ENCODE measurements around the gene UMOD. TPM values are rescaled to one million over a fixed set of nuclear protein-coding genes. Genes with fewer than 3 reads are reported as not detected.

Gene UMOD
- not detected in 2 replicates for total RNA-seq (2014; rRNA removed; shearing (Covaris generic))
- polyA plus RNA-seq (2014; cell fraction: nucleus; rRNA removed) = not detected in 2 replicates

DNA sequence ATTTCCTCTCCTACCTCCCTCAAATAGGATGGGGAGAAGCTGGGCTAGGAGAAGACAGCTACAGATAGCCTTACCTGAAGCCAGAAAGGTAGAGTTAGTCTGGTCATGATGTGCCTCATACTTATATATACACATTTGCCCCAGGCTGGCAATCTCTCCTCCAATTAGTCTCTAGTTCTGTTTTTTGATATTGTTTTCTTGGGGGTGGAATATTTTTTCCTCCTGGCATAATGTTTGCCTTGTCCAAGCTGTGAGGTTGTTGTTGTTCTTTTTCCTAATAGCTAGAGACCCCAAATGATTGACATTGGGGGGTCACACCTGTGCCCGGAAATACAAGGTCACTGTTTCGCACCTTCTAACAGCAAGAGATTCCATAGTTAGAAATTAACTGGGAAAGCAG lies at the start of gene UMOD:
UMOD (minus strand) TSS at position 101 of the 400 bp plus-strand sequence. CDS start 1,978 bp downstream, outside the sequence.
- no peak for DNase-seq (ENCODE audit: extremely low read depth, low read depth)

DNA sequence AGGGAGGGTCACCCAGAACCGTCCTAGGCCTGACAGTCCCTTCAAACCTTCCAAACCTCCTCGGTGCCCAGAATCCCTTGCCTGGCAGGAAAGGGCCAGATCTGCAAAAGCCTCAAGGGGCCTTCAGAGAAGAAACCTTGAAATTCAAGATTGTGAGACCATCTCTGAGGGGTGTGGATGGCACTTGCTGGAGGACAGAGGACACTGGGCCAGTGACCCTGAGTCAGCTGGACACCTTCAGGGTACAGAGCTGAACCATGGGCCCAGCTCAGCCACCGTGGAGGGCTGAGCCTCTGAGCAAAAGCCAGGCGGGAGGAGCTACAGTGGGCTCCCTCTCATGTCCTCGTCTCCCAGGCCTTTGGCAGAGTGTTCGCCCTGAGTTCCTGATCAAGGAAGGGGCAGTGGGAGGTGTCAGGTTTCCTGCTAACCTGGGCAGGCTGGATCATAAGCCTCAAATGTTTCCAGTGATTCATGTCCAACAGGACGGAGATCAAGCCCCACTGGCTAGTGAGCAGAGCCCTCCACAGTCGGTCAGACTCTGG lies 49.0 kb upstream of the UMOD start:
- DNase-seq (ENCODE audit: extremely low read depth, low read depth) = no peak

DNA sequence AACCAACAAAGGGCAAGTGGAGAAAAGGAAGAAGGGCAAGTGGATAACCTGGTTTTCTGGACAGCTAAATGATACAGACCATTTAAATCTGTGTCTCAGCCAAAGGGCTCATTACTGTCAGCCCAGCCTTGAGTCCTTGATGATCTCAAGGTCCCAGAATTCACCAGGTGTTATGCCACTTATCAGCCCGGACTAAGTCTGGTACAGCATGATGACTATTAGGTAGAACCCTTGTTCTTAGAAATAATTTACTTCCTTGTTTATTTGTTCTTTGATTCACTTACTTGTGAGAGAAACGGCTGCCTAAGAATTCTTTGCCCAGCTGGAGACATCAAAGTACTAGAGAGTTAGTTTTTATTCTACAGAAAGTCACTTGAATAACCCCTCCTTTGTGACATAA lies 48.6 kb upstream of the UMOD start:
- DNase-seq (ENCODE audit: extremely low read depth, low read depth) = no peak

DNA sequence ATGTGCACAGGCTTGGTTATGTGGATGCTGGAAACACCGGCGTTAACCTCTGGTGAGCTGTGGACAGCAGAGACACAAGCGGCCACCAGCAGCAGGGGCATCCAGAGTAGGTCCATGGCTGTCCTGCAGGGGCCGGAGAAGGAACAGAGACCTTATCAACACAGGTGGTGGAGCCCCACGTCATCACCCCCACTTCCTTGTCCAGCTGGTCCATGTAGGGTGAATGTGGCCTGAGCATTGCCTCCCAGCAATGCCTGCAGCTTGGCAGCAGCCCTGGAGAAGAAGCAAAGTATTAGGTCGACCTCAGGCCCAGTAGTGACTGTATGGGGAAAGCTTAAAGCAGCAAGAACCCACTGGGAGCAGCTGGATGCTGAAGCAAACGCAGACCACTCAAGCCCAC lies 46.7 kb upstream of the UMOD start:
- no peak for DNase-seq (ENCODE audit: extremely low read depth, low read depth)

DNA sequence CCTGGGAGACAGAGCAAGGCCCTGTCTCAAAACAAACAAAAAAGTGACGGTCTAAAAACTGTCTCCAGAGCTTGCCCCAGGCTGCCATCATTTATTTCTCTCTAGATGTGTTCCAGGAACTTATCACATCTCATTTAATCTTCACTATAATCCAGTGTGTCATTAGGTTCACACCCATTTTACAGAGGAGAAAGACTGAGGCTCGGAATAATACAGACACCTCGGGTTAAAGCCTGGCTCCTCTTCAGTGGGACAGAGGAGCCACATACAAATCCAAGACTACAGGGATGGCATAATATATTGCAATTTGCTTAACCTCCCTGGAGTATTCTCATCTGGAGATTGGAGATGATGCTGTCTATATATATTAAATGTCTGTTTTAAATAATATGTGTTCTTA lies 46.1 kb upstream of the UMOD start:
- no peak for DNase-seq (ENCODE audit: extremely low read depth, low read depth)

DNA sequence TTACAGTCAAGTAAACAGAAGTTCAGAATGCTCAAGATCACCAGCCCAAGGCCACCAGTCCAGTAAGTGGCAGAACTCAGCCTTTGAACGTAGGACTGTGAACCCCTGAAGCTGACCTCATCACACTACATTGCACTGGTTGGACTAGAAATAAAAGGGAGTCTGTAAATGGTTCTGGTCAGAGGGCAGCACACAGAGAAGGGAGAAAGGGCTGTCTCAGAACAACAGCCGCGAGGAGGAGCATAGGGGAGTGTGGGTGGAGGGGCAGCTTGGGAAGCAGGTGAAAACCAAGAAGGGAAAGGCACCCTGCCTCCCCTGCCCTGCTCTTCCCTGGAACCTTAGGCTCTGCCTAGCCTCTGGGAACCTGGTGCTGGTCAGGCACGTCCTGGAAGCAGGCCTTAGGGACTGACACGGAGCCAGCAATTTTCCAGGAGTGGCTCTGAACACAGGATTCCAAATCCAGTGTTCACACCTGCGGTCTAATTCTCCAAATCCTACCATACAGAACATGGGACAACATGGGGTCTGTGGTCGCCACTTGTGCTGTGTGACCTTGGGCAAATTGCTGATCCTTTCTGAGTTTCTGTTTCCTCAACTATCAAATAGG lies 45.1 kb upstream of the UMOD start:
- no peak for DNase-seq (ENCODE audit: extremely low read depth, low read depth)

DNA sequence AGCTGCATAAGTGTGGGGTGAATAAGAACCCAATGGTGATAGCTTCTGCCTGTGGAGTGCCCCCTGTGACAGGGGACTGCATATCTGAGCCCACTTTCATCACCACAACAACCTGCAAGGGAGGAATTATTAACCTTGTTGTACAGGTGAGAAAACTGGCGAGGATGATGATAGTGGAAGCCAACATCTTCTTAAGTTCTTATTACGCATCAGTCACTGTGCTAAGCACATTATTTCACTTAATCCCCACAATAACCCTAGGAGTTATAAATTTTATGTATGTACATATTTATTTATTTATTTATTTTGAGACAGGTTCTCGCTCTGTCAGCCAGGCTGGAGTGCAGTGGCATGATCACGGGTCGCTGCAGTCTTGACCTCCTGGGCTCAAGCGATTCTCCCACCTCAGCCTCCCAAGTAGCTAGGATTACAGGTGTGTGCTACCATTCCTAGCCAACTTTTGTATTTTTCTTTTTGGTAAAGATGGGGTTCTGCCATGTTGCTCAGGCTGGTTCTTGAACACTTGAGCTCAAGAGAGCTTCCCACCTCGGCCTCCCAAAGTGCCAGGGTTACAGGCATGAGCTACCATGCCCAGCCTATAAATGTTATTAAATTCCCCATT lies 44.4 kb upstream of the UMOD start:
- no peak for DNase-seq (ENCODE audit: extremely low read depth, low read depth)

DNA sequence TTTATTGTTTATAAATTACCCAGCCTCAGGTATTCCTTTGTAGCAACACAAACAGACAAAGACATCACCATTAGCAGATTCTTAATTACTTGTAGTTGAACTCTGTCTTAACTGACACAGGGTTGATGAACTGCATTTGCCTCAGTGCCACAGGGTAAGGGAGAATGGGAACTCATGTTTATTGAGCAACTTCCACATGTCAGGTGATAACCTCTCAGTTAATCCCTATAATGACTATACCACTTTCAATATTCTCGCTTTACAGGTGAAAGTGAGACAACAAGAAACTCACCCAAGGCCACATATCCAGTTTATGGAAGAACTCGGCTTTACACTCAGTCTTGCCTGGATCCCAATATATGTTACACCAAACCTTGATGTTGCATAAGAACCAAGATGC lies 43.4 kb upstream of the UMOD start:
- DNase-seq (ENCODE audit: extremely low read depth, low read depth) = no peak

DNA sequence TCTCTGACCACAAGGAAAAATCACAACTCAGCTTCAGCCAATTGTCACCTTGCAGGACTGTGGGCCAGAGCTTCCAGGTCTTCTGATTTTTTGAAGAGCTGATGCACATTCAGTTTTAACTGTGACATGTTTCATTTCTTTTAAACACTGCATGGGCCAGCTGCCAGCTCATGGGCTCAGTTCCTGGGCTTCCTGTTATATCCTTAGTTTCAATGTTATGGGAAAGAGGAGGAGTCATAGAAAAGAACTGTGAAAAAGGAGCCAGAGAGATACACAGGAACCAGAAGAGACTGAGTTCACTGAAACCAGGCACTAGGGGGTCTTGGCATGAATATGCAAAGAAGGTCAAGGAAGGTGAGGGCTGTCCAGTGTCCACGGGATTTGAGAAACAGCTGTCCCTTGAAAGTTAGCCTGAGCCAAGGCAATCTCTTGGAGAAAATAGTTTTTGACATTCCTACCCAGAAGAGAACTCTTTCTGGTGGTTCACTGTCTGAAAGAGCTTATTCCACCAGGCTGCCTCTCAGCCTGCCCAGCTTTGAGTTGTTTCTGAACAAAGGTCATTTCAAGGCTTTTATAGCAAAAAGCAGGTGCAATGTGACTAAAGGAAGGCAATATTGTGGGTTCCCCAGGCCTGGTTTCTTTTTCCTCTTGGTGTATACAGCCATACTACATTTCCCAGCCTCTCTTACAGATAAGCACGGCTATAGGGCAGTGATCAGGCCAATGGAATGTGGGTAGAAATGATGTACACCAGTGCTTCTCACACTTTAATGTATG lies 41.5 kb upstream of the UMOD start:
- no peak for DNase-seq (ENCODE audit: extremely low read depth, low read depth)

DNA sequence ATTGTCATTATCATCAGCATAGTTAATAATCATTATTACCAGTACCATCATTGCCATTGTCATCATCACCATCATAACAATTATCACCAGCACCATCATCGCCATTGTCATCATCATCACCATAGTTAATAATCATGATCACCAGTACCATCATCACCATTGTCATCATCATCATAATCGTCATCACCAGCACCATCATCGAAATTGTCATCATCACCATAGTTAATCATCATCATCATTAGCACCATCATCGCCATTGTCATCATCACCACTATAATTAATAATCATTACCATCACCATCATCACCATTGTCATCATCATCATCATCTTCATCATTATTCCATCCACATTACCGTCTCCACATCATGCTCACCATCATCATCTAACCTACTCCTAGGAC lies 38.5 kb upstream of the UMOD start:
- DNase-seq (ENCODE audit: extremely low read depth, low read depth) = no peak

DNA sequence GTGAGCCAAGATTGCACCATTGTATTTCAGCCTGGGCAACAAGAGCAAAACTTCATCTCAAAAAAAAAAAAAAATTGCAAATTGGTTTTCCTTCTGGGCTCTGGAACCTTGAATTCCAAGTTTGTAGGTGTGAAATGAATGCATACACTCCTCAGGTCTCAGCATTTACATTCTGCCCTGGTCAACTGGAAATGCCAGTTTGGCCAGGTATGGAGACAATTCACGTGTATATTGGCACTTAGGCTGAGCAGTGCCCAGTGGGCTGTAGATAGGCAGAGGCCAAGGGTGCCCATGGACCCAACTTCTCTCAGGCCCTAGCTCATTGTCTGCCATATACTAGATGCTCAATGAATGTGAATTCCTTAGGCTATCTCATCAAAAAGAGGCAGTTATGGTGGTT lies 36.3 kb upstream of the UMOD start:
- no peak for DNase-seq (ENCODE audit: extremely low read depth, low read depth)

DNA sequence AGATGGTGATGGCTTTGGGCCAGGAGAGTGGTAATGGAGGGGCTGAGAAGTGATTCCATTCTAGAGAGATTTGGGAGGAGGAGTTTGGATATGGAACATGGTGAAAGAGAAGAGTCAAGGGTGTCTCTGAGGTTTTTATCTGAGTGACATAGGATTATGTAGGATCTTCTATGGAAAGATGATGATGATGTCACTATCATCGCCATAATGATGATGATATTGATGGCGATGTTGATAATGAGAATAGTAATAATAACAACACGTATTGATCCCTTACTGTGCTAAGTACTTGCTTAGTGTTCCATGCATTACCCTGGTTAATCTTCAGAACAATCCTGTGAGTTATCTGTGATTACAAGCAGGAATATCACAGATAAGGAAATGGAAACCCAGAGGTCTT lies 35.5 kb upstream of the UMOD start:
- DNase-seq (ENCODE audit: extremely low read depth, low read depth) = no peak

DNA sequence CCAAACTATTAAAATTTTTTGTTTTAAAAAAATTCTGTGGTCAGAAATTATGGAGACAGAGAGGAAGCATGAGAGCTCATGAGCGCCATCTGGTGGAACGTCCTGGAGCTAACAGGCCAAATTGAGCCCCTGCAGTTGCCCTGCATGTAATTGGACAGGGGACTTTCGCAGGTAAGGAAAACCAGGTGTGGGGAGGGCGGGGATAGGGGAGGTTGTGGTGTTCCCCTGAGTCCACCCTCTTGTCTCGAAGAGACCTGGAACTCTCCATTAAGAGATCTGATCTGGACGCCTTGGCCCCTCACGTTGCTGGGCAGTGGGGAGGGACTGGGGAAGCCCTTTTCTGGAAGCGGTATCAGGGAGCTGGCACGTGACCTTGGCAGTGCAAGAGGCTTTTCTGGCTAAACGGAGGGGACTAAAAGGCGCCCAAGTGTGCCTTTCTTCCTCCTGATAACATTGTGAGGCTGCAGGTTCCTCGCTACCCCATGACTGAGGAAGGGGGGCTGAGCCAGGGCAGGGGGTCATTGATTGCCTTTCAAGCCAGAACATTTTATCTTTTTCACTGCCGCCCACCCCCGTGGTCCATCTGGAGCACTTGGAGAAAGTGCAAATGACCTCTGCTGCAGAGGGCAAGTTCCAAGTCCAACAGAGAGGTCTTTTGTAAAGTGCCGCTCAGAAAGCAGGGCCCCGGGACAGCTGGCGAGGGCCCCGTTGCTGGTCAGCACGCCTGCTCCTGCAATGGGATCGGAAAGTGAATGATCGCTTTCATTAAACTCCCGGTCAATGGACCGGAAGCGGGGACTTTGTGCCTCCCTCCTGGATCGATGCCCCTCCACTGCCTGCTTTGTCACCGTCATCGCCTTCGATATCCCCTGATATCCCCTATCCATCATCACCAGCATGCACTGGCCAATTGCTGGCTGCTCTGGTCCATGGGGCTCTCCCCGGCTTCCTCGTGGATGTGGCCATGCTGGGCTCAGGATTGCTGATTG lies 33.6 kb upstream of the UMOD start:
- peak; percentile 42 for DNase-seq (ENCODE audit: extremely low read depth, low read depth)

DNA sequence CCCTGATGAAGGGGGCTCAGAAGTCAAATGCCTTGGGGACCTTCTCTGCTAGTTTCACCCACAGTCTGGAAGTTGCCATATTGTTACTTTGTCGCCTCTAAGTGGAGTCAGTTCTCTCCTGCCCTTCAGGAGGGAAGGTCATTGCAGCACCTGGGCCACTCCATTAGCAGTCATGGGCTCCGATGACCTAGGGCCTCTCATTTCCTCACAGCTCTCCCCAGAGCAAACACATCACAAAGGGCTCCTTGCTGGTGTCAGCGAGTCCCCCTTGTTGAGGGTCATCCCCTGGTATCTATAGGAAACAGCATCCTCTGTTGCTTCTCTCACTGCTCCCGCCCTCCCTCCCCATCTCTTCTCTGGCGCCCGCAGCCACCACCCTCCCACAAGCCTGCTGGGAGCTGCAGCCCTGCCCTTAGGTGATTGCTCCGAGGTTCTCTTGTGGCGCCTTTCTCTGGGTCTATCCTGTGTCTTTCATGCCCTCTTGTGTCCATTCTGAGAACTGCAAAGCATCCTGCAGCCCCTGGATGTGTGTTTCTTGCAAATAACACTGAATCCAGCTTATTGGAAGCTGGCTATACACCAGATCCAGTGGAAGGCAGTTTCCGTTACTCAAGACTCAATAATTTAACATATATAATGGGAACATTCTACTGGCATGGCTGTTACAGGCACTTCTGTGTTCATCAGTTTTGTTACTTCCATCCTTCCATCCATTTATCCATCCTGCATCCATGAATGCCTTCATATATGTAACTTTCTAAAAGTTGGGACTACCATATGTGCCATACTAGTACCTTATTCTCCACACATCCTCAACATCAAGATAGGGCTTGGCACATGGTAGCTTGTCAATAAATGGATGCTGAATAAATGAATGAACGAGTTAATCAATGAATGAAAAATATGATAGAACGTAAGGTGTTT lies 30.9 kb upstream of the UMOD start:
- DNase-seq (ENCODE audit: extremely low read depth, low read depth) = peak; percentile 69

DNA sequence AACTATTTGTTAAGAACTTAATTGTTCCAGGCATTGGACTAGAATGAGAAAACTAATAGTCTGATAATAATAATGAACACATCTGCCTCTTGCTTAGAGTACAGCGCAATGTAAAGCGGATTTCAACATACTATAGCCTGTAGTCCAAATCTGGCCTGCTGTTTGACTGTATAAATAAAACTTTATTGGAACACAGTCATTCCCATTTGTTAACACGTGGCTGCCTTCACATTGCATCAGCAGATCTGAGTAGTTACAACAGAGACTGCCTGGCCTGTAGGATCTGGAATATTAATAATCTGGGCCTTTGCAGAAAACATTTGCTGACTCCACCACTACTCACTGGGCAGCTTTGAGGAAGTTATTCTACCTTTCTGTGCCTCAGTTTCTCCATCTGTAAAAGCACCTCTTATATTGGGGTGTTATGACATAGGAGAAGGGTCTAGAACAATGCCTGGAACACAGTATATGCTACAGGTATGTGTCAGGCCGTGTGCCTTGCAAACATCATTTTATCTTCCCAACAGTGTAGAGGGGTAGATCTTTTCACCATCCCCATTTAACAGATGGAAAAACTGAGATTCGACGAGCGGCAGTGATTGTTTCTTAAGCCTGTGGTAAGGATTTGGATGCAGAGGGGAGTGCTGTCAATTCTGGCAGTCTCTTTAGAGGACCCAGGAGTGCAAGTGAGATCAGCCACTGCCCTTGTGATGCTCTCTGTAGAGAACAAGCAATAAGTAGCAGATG lies 29.9 kb upstream of the UMOD start:
- DNase-seq (ENCODE audit: extremely low read depth, low read depth) = no peak

DNA sequence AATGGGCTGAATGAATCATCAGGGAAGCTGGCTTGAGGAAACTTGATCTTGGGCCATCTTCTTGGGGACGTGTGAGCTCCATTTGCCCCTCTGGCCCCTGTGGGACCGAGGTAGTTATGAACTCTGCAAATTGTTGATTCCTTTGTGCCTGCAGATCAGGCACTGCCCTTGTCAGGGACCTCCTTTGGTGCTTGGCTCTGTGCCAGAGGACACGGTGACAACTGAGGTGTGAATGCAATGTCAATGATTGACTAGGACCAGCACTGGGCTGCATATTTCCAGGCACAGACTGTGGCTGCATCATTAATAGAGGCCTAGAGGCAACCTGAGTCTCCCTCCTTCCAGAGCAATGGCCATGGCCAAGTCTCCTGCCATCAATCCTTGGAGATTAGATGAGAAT lies 28.3 kb upstream of the UMOD start:
- DNase-seq (ENCODE audit: extremely low read depth, low read depth) = no peak

DNA sequence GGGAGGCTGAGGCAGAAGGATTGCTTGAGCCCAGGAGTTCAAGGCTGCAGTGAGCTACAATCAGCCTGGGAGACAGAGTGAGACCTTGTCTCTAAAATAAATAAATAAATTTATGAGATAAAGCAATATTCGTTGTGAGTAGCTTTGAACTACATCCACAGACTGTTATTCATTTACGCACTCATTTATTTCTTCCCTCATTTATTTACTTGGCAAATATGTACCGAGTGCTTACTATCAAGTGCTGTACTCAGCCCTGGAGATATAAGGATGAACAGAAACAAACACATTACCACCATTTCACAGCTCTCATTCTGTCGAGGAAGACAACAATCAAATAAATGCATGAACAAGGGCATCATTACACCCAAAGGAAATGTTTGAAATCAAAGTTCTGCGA lies 24.7 kb upstream of the UMOD start:
- no peak for DNase-seq (ENCODE audit: extremely low read depth, low read depth)

DNA sequence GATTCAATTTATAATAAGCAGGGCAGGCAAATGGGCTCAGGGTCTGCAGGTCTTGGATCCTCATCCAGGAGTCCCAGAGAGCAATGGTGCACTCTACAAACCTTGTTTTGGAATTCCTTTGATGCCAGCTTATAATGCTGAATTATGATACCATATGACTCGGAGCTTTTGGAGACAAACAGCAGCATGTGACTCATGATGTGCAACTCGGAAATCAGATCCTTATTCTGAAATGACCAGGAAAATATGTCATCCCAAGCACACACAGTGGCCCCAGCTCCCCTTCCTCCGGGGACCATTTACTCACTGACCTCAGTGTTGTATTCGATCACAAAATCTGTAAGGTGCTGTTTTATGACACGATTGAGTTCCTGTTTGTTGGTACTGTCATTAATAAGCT lies 20.2 kb upstream of the UMOD start:
- no peak for DNase-seq (ENCODE audit: extremely low read depth, low read depth)

Measured in NCI-H460 (cell line).